GM12891 (cell line): ENCODE data around the gene DDX47.

Source experiments
- POLR2AphosphoS5 ChIP-seq: IDR thresholded peaks from 2 replicates; pipeline ENCODE4 v1.6.1; 2011; ENCODE audit warnings: low read depth, low read length, control low read depth
- SPI1 ChIP-seq: IDR thresholded peaks from 2 replicates; pipeline ENCODE4 v1.6.1; 2011; ENCODE audit warnings: low read depth, low read length, control low read depth

DNA sequence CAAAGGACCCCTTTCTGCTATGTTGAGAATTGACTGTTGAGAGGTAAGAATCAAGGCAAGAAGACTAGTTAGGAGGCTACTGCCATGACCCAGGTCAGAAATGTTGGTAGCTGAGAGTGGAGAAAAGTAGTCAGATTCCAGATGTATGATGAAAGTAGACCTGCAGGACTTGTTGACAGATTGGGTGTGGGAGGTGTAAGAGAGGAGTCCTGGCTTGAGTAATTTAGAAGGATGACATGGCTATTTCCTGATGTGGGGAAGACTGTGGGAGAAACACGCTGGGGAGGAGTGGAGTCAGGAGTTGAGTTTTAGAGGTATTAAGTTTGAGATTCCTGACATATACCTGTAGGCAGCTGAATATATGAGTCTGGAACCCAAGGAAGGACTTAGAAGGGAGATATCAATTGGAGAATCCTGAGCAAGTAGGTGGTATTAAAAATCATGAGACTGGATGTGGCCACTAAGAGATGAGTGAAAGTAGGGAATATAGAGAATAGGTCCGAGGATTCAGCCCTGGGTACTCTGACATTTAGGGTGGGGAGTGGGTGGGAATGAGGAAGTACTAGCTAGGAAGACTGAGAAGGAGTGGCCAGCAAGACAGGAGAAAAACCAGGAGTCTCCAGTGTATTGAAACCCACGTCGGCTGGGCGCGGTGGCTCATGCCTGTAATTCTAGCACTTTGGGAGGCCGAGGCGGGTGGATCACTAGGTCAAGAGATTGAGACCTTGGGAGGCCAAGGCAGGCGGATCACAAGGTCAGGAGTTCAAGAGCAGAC, 12.6 kb upstream of the DDX47 start:
- TF ChIP-seq SPI1 (no peak), POLR2AphosphoS5 (no peak)
